ENCODE measurements around the gene ENPP3. TPM values are rescaled to one million over a fixed set of nuclear protein-coding genes. Genes with fewer than 3 reads are reported as not detected.

The ENPP3 gene
- total and polyA plus RNA-seq, 9 of the 15 experiments (the other 6 are each of a cell fraction or from before 2014, with no cell fraction given) = 14.0 to 32.8 (median 21.6) TPM

DNA sequence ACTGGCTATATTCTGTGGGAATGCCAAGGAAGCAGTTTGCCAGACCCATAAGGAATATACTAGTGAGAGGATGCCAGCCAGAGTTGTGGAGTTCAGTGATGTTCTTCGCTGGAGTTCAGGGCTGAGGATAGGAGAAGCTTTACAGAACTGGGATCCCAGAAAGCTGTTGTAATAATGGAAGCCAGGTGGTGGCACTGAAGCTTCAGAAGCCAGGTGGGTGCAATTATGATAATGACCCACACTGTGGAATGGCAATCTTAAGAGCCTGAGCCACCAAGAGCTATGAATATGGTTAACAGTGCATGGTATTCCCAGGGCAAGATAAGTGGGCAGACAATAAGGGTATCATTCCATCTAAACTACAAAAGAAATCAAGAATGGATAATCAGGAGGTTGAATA, 145.7 kb downstream of the ENPP3 start:
- ATAC-seq (no peak; the same call in 2 of the 3 replicates), FAIRE-seq (peak; percentile 11), DNase-seq (ENCODE audit: extremely low read depth in 1 of 4, low spot score in 3 of 4) (peak in 1 of 4 experiments; percentile 14)
- Histone ChIP-seq H3K27ac (ENCODE audit: extremely low read depth, low read depth, low read length) (no peak overlapping the region), H3K9ac (ENCODE audit: insufficient read depth in 1 of 2, low read depth in 2 of 2, low read length in 2 of 2) (no peak overlapping the region), H2AFZ (ENCODE audit: low read depth, low read length) (no peak overlapping the region), H3K4me1 (replicated peaks in 1 of 2; ENCODE audit: control insufficient read depth in 2 of 2, insufficient read depth in 2 of 2, low read length in 2 of 2) (no peaks in the 10 kb centered on the region), H3K4me2 (ENCODE audit: insufficient read depth, low read length) (no peak overlapping the region), H3K9me3 (replicated peaks; ENCODE audit: control insufficient read depth, insufficient read depth, low read depth, low read length) (no peaks in the 10 kb centered on the region), H3K4me3 (no peak overlapping the region), H3K27me3 (ENCODE audit: control insufficient read depth in 2 of 2, insufficient read depth in 2 of 2, low read length in 2 of 2) (peaks cover 3 to 11% of the 10 kb centered on the region in 2 experiments; a peak in 4 of 5 replicates), H3K36me3 (ENCODE audit: control insufficient read depth, insufficient read depth, low read length) (no peaks in the 10 kb centered on the region), H4K20me1 (replicated peaks; ENCODE audit: control insufficient read depth, insufficient read depth, low read length) (no peaks in the 10 kb centered on the region), H3K9me1 (ENCODE audit: control insufficient read depth, insufficient read depth, low read length) (no peaks in the 10 kb centered on the region), H3K79me2 (ENCODE audit: control insufficient read depth, insufficient read depth, low read length) (no peaks in the 10 kb centered on the region)
- in situ Hi-C loops (cut with MboI) (no loop called here), intact Hi-C loops (cut with micrococcal nuclease) (no loop called here)
- ChIA-PET CTCF (ENCODE audit: low intra/inter-chr PET ratio) (interaction anchor here (1.5 kb wide), 1 partner anchor 127 kb away, joined by 5 read pairs; no protein-coding TSS in a partner anchor), POLR2A (interaction anchor here (0.6 kb wide), 1 partner anchor 23 kb away, joined by 3 read pairs; no protein-coding TSS in a partner anchor)
- 0% methylated on average over 1 of the region's 1 CpG for WGBS (ENCODE audit: insufficient coverage, low coverage, missing lambda C conversion rate)
- no TSS peak for BruUV-seq (replicated peaks)
- TF ChIP-seq SETDB1 (IDR thresholded peaks at IDR 0.05; ENCODE audit: low read length) (no peak), HMGXB4 (CRISPR knock-in tag; IDR thresholded peaks at IDR 0.05) (no peak), MAFG (tag; conservative IDR thresholded peaks at IDR 0.05) (no peak), SMARCA5 (IDR thresholded peaks at IDR 0.05) (no peak), RAD21 (CRISPR knock-in tag; conservative IDR thresholded peaks at IDR 0.05 in 1 of 2, IDR thresholded peaks at IDR 0.05 in 1 of 2) (peak; percentile 42 to 53), HOMEZ (CRISPR knock-in tag; IDR thresholded peaks at IDR 0.05) (no peak), ELF1 (tag; IDR thresholded peaks at IDR 0.05) (no peak), POLR2H (tag; IDR thresholded peaks at IDR 0.05; ENCODE audit: low read depth) (no peak), MCM2 (IDR thresholded peaks at IDR 0.05; ENCODE audit: low read depth) (no peak), ZNF764 (CRISPR knock-in tag; IDR thresholded peaks at IDR 0.05; ENCODE audit: low read depth) (no peak), NEUROD1 (IDR thresholded peaks at IDR 0.05; ENCODE audit: borderline replicate concordance, low read depth, low read length, partially characterized antibody) (no peak), CTCF (IDR thresholded peaks at IDR 0.05 in 2 of 3, conservative IDR thresholded peaks at IDR 0.05 in 1 of 3; ENCODE audit: insufficient read depth in 2 of 3, low read depth in 1 of 3, low read length in 3 of 3) (peak; percentile 25 to 50 (median 27); a peak in 3 of 6 replicates), SREBF2 (CRISPR knock-in tag; IDR thresholded peaks at IDR 0.05) (no peak), BHLHE40 (IDR thresholded peaks at IDR 0.05; ENCODE audit: low read length) (no peak)
